GM19452 (cell line): ENCODE data around the gene COQ10B.
"Not testable (repeated sequence)": the region's sequence is repeated elsewhere in the genome, so short reads cannot be mapped to it uniquely, and the experiment has no call there.

Experiments used
- ATAC-seq: cut with Tn5 transposase; IDR thresholded peaks from one replicate; pipeline ENCODE4 v1.9.1; 2021; ENCODE audit not compliant: unreplicated experiment

The COQ10B gene

GRCh38 chr2:197450465-197450864 lies 2.9 kb upstream of the COQ10B start:
- no peak for ATAC-seq

DNA sequence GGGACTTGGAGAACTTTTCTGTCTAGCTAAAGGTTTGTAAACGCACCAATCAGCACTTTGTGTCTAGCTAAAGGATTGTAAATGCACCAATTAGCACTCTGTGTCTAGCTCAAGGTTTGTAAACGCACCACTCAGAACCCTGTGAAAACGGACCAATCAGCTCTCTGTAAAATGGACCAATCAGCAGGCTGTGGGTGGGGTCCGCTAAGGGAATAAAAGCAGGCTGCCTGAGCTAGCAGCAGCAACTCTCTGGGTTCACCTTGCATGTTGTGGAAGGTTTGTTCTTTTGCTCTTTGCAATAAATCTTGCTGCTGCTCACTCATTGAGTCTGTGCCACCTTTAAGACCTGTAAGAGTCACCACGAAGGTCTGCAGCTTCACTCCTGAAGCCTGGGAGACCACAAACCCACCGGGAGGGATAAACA lies 2.4 kb upstream of the COQ10B start:
- ATAC-seq: not testable (repeated sequence)

GRCh38 chr2:197452754-197453122 lies 614 bp upstream of the COQ10B start:
- ATAC-seq: no peak

DNA sequence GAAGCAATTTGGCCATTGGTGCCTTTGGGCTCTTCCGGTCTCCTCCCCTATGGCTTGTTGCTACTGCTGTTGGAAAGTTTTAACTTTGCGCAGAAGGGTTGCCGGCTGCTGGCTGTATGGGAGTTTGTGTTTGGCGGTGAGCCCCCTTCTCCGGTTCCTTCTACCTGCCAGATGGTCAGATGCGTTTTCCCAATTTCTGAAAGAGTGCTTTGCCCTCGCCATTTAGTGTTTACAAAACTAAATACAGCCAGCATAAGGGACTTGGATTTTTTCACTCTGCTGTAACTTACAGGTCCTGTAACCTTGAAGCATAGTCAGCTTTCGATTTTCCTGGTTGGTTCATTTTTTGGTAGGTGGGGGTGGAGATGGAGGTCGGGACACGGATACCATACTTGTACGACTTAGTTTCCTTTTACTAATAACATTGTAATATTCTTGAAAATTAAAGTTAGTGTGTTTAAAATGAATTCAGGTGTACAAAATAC lies 604 bp downstream of the COQ10B start:
- peak; percentile 28 for ATAC-seq

DNA sequence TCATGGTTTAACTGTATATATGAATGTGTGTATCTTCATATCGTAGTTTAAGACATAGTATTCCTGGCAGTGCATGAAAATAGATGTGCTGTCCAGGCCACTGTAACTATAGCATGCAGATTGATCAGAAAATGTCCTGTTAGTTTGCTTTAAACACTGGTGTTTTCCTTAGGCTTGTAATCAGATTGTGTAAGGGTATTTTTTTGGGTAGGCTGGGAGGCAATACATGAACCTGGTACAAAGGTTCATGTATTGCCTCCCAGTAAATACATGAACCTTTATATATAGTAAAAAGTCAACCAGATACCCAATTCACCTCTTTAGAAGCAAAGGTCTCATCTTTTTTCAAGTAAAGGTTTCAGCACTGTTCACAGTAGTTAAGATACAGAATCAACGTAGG lies 1.6 kb downstream of the COQ10B start:
- ATAC-seq: no peak

- no peak for ATAC-seq
These were observed 2.1 kb downstream of the COQ10B start for GRCh38 chr2:197455428-197455827.

GRCh38 chr2:197460649-197461048 lies 7.3 kb downstream of the COQ10B start:
- no peak for ATAC-seq

- ATAC-seq: no peak
These were observed 7.7 kb downstream of the COQ10B start for GRCh38 chr2:197461057-197461456.

- no peak for ATAC-seq
These were observed 10.8 kb downstream of the COQ10B start for GRCh38 chr2:197464175-197464574.

GRCh38 chr2:197472166-197472565 lies 18.8 kb downstream of the COQ10B start:
- ATAC-seq: no peak

- no peak for ATAC-seq
These were observed 24.4 kb downstream of the COQ10B start for GRCh38 chr2:197477797-197478196.

GRCh38 chr2:197480165-197481036 lies 27.0 kb downstream of the COQ10B start:
- ATAC-seq: no peak

DNA sequence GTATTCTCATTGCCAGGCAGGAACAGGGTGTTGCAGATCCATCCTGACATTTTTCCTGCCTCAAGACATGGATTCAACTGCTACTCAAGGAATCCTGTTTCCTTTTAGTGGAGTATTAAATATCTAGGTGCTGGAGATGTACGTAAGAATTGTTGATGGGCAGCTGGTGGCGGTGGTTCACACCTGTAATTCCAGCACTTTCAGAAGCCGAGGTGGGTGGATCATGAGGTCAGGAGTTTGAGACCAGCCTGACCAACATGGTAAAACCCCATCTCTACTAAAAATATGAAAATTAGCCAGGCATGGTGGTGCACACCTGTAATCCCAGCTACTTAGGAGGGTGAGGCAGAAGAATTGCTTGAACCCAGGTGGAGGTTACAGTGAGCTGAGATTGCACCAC lies 30.9 kb downstream of the COQ10B start:
- not testable (repeated sequence) for ATAC-seq

DNA sequence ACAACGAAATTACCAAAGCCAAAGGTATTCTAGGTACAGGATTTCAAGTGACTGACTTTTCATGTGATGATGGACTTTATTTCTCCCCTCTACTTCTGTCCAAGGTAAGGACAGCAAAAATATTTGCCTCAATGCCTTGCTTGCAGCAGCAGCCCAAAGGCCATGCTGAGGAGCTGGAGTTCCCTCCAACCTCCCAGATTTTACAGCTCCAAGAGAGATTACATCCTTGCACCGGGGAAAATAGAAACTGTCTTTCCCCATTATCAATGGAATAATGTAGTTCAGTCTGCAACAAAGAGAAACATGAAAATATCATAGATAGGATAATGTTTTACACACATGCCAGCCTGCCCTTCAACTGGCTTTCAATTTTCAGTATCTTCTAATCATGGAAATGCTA lies 32.8 kb downstream of the COQ10B start:
- no peak for ATAC-seq

DNA sequence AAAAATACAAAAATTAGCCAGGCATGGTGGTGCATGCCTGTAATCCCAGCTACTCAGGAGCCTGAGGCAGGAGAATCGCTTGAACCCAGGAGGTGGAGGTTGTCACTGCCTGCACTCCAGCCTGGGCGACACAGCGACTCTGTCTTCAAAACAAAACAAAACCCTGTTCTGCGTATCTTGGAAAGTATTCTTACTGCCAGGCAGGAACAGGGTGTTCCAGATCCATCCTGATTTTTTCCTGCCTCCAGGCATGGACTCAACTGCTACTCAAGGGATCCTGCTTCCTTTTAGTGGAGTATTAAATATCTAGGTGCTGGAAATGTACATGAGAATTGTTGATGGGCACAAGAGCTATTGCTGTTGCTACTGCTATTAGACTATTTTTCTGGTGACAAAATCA lies 34.0 kb downstream of the COQ10B start:
- no peak for ATAC-seq

- no peak for ATAC-seq
These were observed 42.2 kb downstream of the COQ10B start for GRCh38 chr2:197495433-197496134.

- no peak for ATAC-seq
These were observed 43.3 kb downstream of the COQ10B start for GRCh38 chr2:197496695-197497094.

DNA sequence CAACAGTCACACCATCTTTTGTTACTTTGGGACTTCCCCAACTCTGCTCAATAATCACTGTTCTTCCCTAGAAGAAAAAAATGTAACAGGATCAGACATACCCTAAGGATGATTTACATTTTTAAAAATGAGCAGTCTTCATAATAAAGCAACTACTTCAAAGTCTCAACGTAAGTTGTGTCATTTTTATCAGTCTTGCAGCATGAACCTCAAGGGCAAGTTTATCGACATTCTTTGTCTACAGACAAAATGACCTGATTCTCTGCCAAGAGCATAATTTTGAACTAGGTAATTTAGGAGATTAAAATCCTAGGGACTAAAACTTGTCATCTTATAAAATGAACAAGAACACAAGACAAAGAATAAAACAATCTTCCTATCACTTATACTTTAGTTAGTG lies 44.0 kb downstream of the COQ10B start:
- ATAC-seq: no peak

GRCh38 chr2:197498235-197498936 lies 45.0 kb downstream of the COQ10B start:
- no peak for ATAC-seq

DNA sequence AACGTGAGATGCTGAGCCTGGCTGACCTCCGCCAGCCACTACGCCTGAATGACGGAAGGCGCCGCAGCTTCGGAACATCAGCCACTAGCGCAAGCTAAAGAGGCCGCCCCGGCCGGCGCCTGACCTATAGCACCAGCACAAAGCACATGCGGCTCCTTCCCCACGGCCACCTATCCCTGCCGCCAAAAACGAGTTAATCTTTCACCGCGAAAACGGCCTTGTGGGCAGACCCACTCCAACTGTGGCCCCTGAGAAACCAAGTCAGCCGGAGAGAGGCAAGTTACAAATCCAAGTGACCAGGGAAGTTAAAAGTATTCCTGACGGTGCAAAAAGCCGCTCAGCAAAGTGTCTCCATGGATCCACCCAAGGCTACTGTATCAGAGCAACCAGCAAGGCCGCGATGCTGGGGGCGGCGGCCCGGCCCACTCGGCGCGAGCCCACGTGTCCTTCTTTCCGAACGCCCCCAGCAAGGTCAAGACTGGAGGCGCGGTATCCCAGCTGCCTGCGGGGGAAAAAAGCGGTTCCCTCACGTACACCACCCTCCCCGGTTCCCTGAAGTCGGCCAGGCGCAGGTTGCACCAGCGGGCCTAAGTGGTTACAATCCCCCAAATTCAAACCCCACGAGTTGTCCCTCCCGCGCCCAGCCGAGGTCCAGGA lies 45.7 kb downstream of the COQ10B start:
- peak; percentile 26 for ATAC-seq
